CD4-positive, alpha-beta T cell (primary cell): ENCODE measurements around the gene NOTCH2. TPM values are rescaled to one million over a fixed set of nuclear protein-coding genes. Genes with fewer than 3 reads are reported as not detected.
"Not testable (repeated sequence)": the region's sequence is repeated elsewhere in the genome, so short reads cannot be mapped to it uniquely, and the experiment has no call there.

Experiments used
- ATAC-seq: fragments of 200-7000 bp; cut with Tn5 transposase; one replicate; pipeline ENCODE4 v1.10.0; 2022; ENCODE audit warnings: mild to moderate bottlenecking; ENCODE audit not compliant: poor library complexity
- CTCF ChIA-PET: fragments of 350-600 bp; sonication (Branson Sonifier 250); formaldehyde crosslinking; loops from one replicate; lab custom pipeline; 2021; ENCODE audit warnings: antibody characterized with exemption, inconsistent platforms; lab: Charles Lee
- POLR2A ChIA-PET: fragments of 350-600 bp; sonication (Branson Sonifier 250); formaldehyde crosslinking; loops from one replicate; lab custom pipeline; 2021; ENCODE audit warnings: antibody characterized with exemption, inconsistent platforms; lab: Charles Lee
- DNase-seq, 14 experiments: peaks; one replicate each; pipeline ENCODE4 v3.0.0-alpha.2; 2013 to 2020; ENCODE audit warnings: mixed read lengths in 2 of 14
- H3K27ac ChIP-seq, 2 donors: one replicate each; pipeline versions ENCODE4 v1.5.1 to v1.7.0; 2013; ENCODE audit warnings: low read length in 2 of 2, low read depth in 1 of 2, mild to moderate bottlenecking in 1 of 2
- H3K27me3 ChIP-seq, 2 experiments: 1 replicate in 1 of 2; 2 replicates in 1 of 2; pipeline versions ENCODE4 v1.6.1 to v1.7.0; 2013; ENCODE audit warnings: low read length in 2 of 2, control low read depth in 1 of 2, mild to moderate bottlenecking in 1 of 2, moderate library complexity in 1 of 2; ENCODE audit not compliant: insufficient read depth in 2 of 2, control insufficient read depth in 1 of 2
- H3K36me3 ChIP-seq: one replicate; pipeline ENCODE4 v1.6.1; 2013; ENCODE audit warnings: low read length, control low read depth; ENCODE audit not compliant: insufficient read depth
- H3K4me1 ChIP-seq: one replicate; pipeline ENCODE4 v1.6.1; 2013; ENCODE audit warnings: low read length, control low read depth; ENCODE audit not compliant: insufficient read depth
- H3K4me3 ChIP-seq: one replicate; pipeline ENCODE4 v1.5.1; 2013; ENCODE audit warnings: mild to moderate bottlenecking, low read length, moderate library complexity
- H3K9me3 ChIP-seq, 2 experiments: 1 replicate in 1 of 2; 2 replicates in 1 of 2; pipeline versions ENCODE4 v1.6.1 to v1.7.0; 2013; ENCODE audit warnings: low read length in 2 of 2, mild to moderate bottlenecking in 2 of 2, control low read depth in 1 of 2, moderate library complexity in 1 of 2; ENCODE audit not compliant: control insufficient read depth in 1 of 2, insufficient read depth in 1 of 2
- H3K27ac Mint-ChIP-seq: one replicate; pipeline ENCODE4 v1.8.0; 2020; ENCODE audit warnings: mixed read lengths
- H3K27me3 Mint-ChIP-seq: one replicate; pipeline ENCODE4 v1.8.0; 2021; ENCODE audit warnings: mixed read lengths
- H3K36me3 Mint-ChIP-seq: one replicate; pipeline ENCODE4 v1.8.0; 2021; ENCODE audit warnings: low read depth, mixed read lengths
- H3K4me1 Mint-ChIP-seq: one replicate; pipeline ENCODE4 v1.8.0; 2021; ENCODE audit warnings: low read depth, mixed read lengths
- H3K4me3 Mint-ChIP-seq: one replicate; pipeline ENCODE4 v1.8.0; 2020; ENCODE audit warnings: mild to moderate bottlenecking, mixed read lengths
- H3K9me3 Mint-ChIP-seq: one replicate; pipeline ENCODE4 v1.8.0; 2020; ENCODE audit warnings: mixed read lengths
- intact Hi-C, 2 experiments: fragments of 100-400 bp; cut with DNase I in 1 of 2; cut with micrococcal nuclease in 1 of 2; formaldehyde crosslinking; loops; one replicate each; pipeline versions ENCODE4 v1.15.1 to v1.9.0; 2023 to 2025; cut with DNase I, micrococcal nuclease
- total RNA-seq, 174 experiments: library from RNA in 2 of 174; stranded (reverse) in 2 of 174; gene quantifications; one replicate each; pipeline ENCODE4 v1.2.3 and lab custom pipeline; 2021 to 2026

Gene NOTCH2
- total RNA-seq, 2 experiments from 2014 or later, result 27.5 to 29.4 TPM

GRCh38 chr1:120008320-120008719 is 61.1 kb downstream of the NOTCH2 start:
- H3K27ac ChIP-seq, H3K36me3 ChIP-seq, H3K9me3 Mint-ChIP-seq, POLR2A ChIA-PET, CTCF ChIA-PET, H3K9me3 ChIP-seq, H3K36me3 Mint-ChIP-seq, H3K4me1 Mint-ChIP-seq, H3K4me1 ChIP-seq, DNase-seq, H3K4me3 Mint-ChIP-seq, intact Hi-C loops, H3K4me3 ChIP-seq, H3K27me3 Mint-ChIP-seq, H3K27ac Mint-ChIP-seq, H3K27me3 ChIP-seq, ATAC-seq: not testable (repeated sequence)

- H3K27me3 ChIP-seq, H3K27ac ChIP-seq, intact Hi-C loops, H3K9me3 Mint-ChIP-seq, H3K4me1 Mint-ChIP-seq, DNase-seq, H3K27ac Mint-ChIP-seq, POLR2A ChIA-PET, H3K27me3 Mint-ChIP-seq, H3K36me3 ChIP-seq, CTCF ChIA-PET, H3K4me1 ChIP-seq, H3K4me3 Mint-ChIP-seq, H3K9me3 ChIP-seq, H3K4me3 ChIP-seq, ATAC-seq, H3K36me3 Mint-ChIP-seq: not testable (repeated sequence)
Measured at GRCh38 chr1:120007850-120008249, 61.6 kb downstream of the NOTCH2 start.

GRCh38 chr1:120001035-120001434 is 68.4 kb downstream of the NOTCH2 start:
- H3K27ac ChIP-seq, CTCF ChIA-PET, H3K4me3 Mint-ChIP-seq, DNase-seq, H3K4me3 ChIP-seq, H3K27me3 Mint-ChIP-seq, H3K4me1 ChIP-seq, POLR2A ChIA-PET, ATAC-seq, H3K9me3 Mint-ChIP-seq, H3K36me3 ChIP-seq, intact Hi-C loops, H3K27ac Mint-ChIP-seq, H3K4me1 Mint-ChIP-seq, H3K9me3 ChIP-seq, H3K27me3 ChIP-seq: not testable (repeated sequence)
- peaks cover 14% of the 10 kb centered on the region for H3K36me3 Mint-ChIP-seq

GRCh38 chr1:119996731-119997312 is 72.6 kb downstream of the NOTCH2 start:
- H3K27me3 Mint-ChIP-seq, POLR2A ChIA-PET, intact Hi-C loops, DNase-seq, H3K4me3 ChIP-seq, ATAC-seq, H3K27ac ChIP-seq, H3K4me1 Mint-ChIP-seq, H3K27ac Mint-ChIP-seq, H3K4me3 Mint-ChIP-seq, H3K9me3 ChIP-seq, CTCF ChIA-PET, H3K27me3 ChIP-seq, H3K36me3 ChIP-seq, H3K4me1 ChIP-seq, H3K9me3 Mint-ChIP-seq: not testable (repeated sequence)
- H3K36me3 Mint-ChIP-seq, result peaks cover 12% of the 10 kb centered on the region

- CTCF ChIA-PET, ATAC-seq, H3K27ac ChIP-seq, intact Hi-C loops, H3K4me3 ChIP-seq, H3K4me1 ChIP-seq, H3K36me3 Mint-ChIP-seq, POLR2A ChIA-PET, DNase-seq, H3K9me3 Mint-ChIP-seq, H3K27me3 Mint-ChIP-seq, H3K27me3 ChIP-seq, H3K4me1 Mint-ChIP-seq, H3K9me3 ChIP-seq, H3K27ac Mint-ChIP-seq, H3K36me3 ChIP-seq, H3K4me3 Mint-ChIP-seq: not testable (repeated sequence)
Measured at GRCh38 chr1:119995975-119996374, 73.5 kb downstream of the NOTCH2 start.
